Measurements from ENCODE around the gene CDC26.
A peak's percentile ranks its signal among the peaks of the same experiment; 100 is the strongest.
"Not testable (repeated sequence)": the region's sequence is repeated elsewhere in the genome, so short reads cannot be mapped to it uniquely, and the experiment has no call there.

The CDC26 gene

GRCh38 chr9:113244556-113244955 lies 30.8 kb downstream of the CDC26 start:
- H4K20me1 ChIP-seq = no peaks in the 10 kb centered on the region
- H3K4me2 ChIP-seq = no peak overlapping the region
- no peaks in the 10 kb centered on the region for H3K27me3 ChIP-seq
- no peaks in the 10 kb centered on the region for H3K36me3 ChIP-seq
- TF ChIP-seq Cebpa-rat (IDR thresholded peaks at IDR 0.05) = no peak
- H3K9me3 ChIP-seq = peaks cover 4% of the 10 kb centered on the region; the same call in 1 of the 2 replicates
- H3K9ac ChIP-seq = no peak overlapping the region
- H3K27ac ChIP-seq = no peak overlapping the region
- no peak overlapping the region for H3K4me3 ChIP-seq
- H3K4me1 ChIP-seq = peaks cover 23% of the 10 kb centered on the region

- Histone ChIP-seq H3K36me3 (no peaks in the 10 kb centered on the region), H4K20me1 (no peaks in the 10 kb centered on the region), H3K4me3 (no peak overlapping the region), H3K4me1 (peaks cover 38% of the 10 kb centered on the region), H3K27me3 (no peaks in the 10 kb centered on the region), H3K9ac (no peak overlapping the region), H3K9me3 (no peaks in the 10 kb centered on the region), H3K4me2 (no peak overlapping the region), H3K27ac (no peak overlapping the region)
- TF ChIP-seq Cebpa-rat (IDR thresholded peaks at IDR 0.05) = no peak
Measured at GRCh38 chr9:113241161-113241560, 34.2 kb downstream of the CDC26 start.

GRCh38 chr9:113238859-113239232 lies 36.5 kb downstream of the CDC26 start:
- TF ChIP-seq Cebpa-rat (IDR thresholded peaks at IDR 0.05) = no peak
- H3K4me1 ChIP-seq = peaks cover 47% of the 10 kb centered on the region

GRCh38 chr9:113238202-113238858 lies 37.0 kb downstream of the CDC26 start:
- Histone ChIP-seq H3K4me2 (peak overlapping the region; percentile 61), H3K9ac (no peak overlapping the region), H3K27me3 (no peaks in the 10 kb centered on the region), H3K4me1 (peaks cover 47% of the 10 kb centered on the region), H4K20me1 (no peaks in the 10 kb centered on the region), H3K36me3 (no peaks in the 10 kb centered on the region), H3K9me3 (no peaks in the 10 kb centered on the region), H3K4me3 (no peak overlapping the region), H3K27ac (no peak overlapping the region)
- TF ChIP-seq Cebpa-rat (IDR thresholded peaks at IDR 0.05) = no peak

More at GRCh38 chr9:113238859-113239232, 36.5 kb downstream of the CDC26 start:
- no peak overlapping the region for H3K4me3 ChIP-seq
- H3K4me2 ChIP-seq = peak overlapping the region; percentile 61
- H3K9me3 ChIP-seq = no peaks in the 10 kb centered on the region
- H3K27me3 ChIP-seq = no peaks in the 10 kb centered on the region
- H3K36me3 ChIP-seq = no peaks in the 10 kb centered on the region
- 0 out of 2 replicates have a peak overlapping the region, but pooled peaks have one; percentile 12 for H3K9ac ChIP-seq
- H4K20me1 ChIP-seq = no peaks in the 10 kb centered on the region
- H3K27ac ChIP-seq = no peak overlapping the region

GRCh38 chr9:113237026-113237425 lies 38.3 kb downstream of the CDC26 start:
- Histone ChIP-seq H4K20me1 (no peaks in the 10 kb centered on the region), H3K36me3 (no peaks in the 10 kb centered on the region), H3K4me2 (no peak overlapping the region), H3K9ac (no peak overlapping the region), H3K9me3 (no peaks in the 10 kb centered on the region), H3K4me1 (peaks cover 47% of the 10 kb centered on the region), H3K4me3 (no peak overlapping the region), H3K27me3 (no peaks in the 10 kb centered on the region), H3K27ac (no peak overlapping the region)
- TF ChIP-seq Cebpa-rat (IDR thresholded peaks at IDR 0.05) = no peak

- H4K20me1 ChIP-seq, H3K9ac ChIP-seq, H3K9me3 ChIP-seq, H3K27me3 ChIP-seq, H3K4me2 ChIP-seq, H3K4me3 ChIP-seq, H3K27ac ChIP-seq, H3K36me3 ChIP-seq: not testable (repeated sequence)
- H3K4me1 ChIP-seq = peaks cover 50% of the 10 kb centered on the region
Measured at GRCh38 chr9:113235701-113236255, 39.6 kb downstream of the CDC26 start.

GRCh38 chr9:113231701-113232100 lies 43.7 kb downstream of the CDC26 start:
- H3K4me1 ChIP-seq = peaks cover 33% of the 10 kb centered on the region
- no peaks in the 10 kb centered on the region for H4K20me1 ChIP-seq
- peak overlapping the region; percentile 62 for H3K4me2 ChIP-seq
- TF ChIP-seq Cebpa-rat (IDR thresholded peaks at IDR 0.05) = no peak
- H3K9me3 ChIP-seq = no peaks in the 10 kb centered on the region
- no peak overlapping the region for H3K4me3 ChIP-seq
- H3K9ac ChIP-seq = no peak overlapping the region
- H3K27ac ChIP-seq = peak overlapping the region; percentile 37; the same call in 1 of the 2 replicates
- no peaks in the 10 kb centered on the region for H3K27me3 ChIP-seq
- peaks cover 17% of the 10 kb centered on the region for H3K36me3 ChIP-seq

- H3K4me1 ChIP-seq = peaks cover 25% of the 10 kb centered on the region
- H3K4me3 ChIP-seq = no peak overlapping the region
- no peaks in the 10 kb centered on the region for H3K27me3 ChIP-seq
- no peak overlapping the region for H3K4me2 ChIP-seq
- H4K20me1 ChIP-seq = no peaks in the 10 kb centered on the region
- H3K9ac ChIP-seq = no peak overlapping the region
- H3K9me3 ChIP-seq = no peaks in the 10 kb centered on the region
- no peak overlapping the region for H3K27ac ChIP-seq
- TF ChIP-seq Cebpa-rat (IDR thresholded peaks at IDR 0.05) = no peak
- H3K36me3 ChIP-seq = peaks cover 28% of the 10 kb centered on the region
Measured at GRCh38 chr9:113228130-113228665, 47.2 kb downstream of the CDC26 start.

GRCh38 chr9:113227436-113227835 lies 47.9 kb downstream of the CDC26 start:
- H3K4me2 ChIP-seq = no peak overlapping the region
- no peak overlapping the region for H3K27ac ChIP-seq

GRCh38 chr9:113223963-113224362 lies 51.4 kb downstream of the CDC26 start:
- Histone ChIP-seq H3K27ac (no peak overlapping the region), H3K4me2 (peak overlapping the region; percentile 97; the same call in 1 of the 2 replicates), H3K36me3 (peaks cover 24% of the 10 kb centered on the region), H3K9ac (no peak overlapping the region), H3K4me1 (peaks cover 38% of the 10 kb centered on the region), H3K4me3 (no peak overlapping the region), H3K9me3 (no peaks in the 10 kb centered on the region), H4K20me1 (peaks cover 14% of the 10 kb centered on the region; the same call in 1 of the 2 replicates), H3K27me3 (no peaks in the 10 kb centered on the region)
- no peak for TF ChIP-seq Cebpa-rat (IDR thresholded peaks at IDR 0.05)

More at GRCh38 chr9:113227436-113227835, 47.9 kb downstream of the CDC26 start:
- Histone ChIP-seq H3K4me1 (peaks cover 25% of the 10 kb centered on the region), H4K20me1 (no peaks in the 10 kb centered on the region; the same call in 1 of the 2 replicates), H3K4me3 (no peak overlapping the region), H3K36me3 (peaks cover 28% of the 10 kb centered on the region), H3K9ac (no peak overlapping the region), H3K27me3 (no peaks in the 10 kb centered on the region), H3K9me3 (no peaks in the 10 kb centered on the region)
- TF ChIP-seq Cebpa-rat (IDR thresholded peaks at IDR 0.05) = no peak
